SK-N-SH treated with all-trans-retinoic acid at 6 μM for 48 hours (cell line): ENCODE measurements around the gene NREP.

Experiments used
- OSR1 ChIP-seq: fragments of 250-450 bp; sonication (Bioruptor Pico); IDR thresholded peaks from 2 replicates; pipeline ENCODE4 v1.8.0; 2022; ENCODE audit warnings: moderate library complexity, mild to moderate bottlenecking, inconsistent platforms
- RARB ChIP-seq: fragments of 250-450 bp; sonication (Bioruptor Pico); IDR thresholded peaks from 2 replicates; pipeline ENCODE4 v1.8.0; 2021; ENCODE audit warnings: mild to moderate bottlenecking, moderate library complexity
- TCF4 ChIP-seq: fragments of 250-450 bp; sonication (Bioruptor Pico); IDR thresholded peaks from 2 replicates; pipeline ENCODE4 v1.8.0; 2021; ENCODE audit warnings: mild to moderate bottlenecking, moderate library complexity, borderline replicate concordance
- ZC3H10 ChIP-seq: fragments of 250-450 bp; sonication (Bioruptor Pico); IDR thresholded peaks from 2 replicates; pipeline ENCODE4 v1.5.1; 2021; ENCODE audit warnings: mild to moderate bottlenecking, moderate library complexity
- ZFP3 ChIP-seq: fragments of 250-450 bp; sonication (Bioruptor Pico); IDR thresholded peaks from 2 replicates; pipeline ENCODE4 v1.5.0; 2020; ENCODE audit warnings: mild to moderate bottlenecking, moderate library complexity
- ZNF8 ChIP-seq: fragments of 450-650 bp; formaldehyde crosslinking; IDR thresholded peaks from 2 replicates; pipeline ENCODE4 v1.5.0; 2020; ENCODE audit warnings: mild to moderate bottlenecking, moderate library complexity

DNA sequence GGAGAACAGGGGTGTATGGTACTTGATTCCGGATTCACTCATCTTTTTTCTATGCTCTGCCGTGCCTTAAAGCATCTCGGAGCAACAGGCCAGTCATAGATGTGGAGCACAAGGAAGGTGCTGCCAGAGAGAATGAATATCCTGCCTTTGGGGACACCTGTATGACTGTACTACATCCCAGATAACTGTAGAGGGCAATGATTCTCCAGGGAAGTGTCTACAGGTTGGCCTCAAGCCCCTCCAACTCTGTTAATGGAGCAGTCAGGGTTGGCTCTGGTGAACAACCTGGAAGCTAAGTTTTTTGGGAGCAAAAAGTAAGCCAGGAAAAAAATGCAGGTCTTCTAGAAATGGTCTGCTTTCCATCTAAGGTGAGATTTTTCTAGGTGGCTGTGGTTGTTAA is 71.0 kb downstream of the NREP start:
- TF ChIP-seq RARB (no peak), ZC3H10 (CRISPR knock-in tag) (no peak), OSR1 (no peak), ZNF8 (CRISPR knock-in tag) (no peak), TCF4 (CRISPR knock-in tag) (no peak), ZFP3 (CRISPR knock-in tag) (no peak)
